HG03521 (cell line): ENCODE data around the gene TOMM5.

ENCODE experiments used
- ATAC-seq: cut with Tn5 transposase; IDR thresholded peaks from one replicate; pipeline ENCODE4 v1.9.1; 2021; ENCODE audit warnings: mild to moderate bottlenecking, moderate library complexity; ENCODE audit not compliant: unreplicated experiment

The TOMM5 gene

GRCh38 chr9:37592108-37592951 lies at the start of gene TOMM5:
TOMM5 (minus strand) TSS chr9:37592597; CDS start chr9:37592532, 65 bp downstream.
- ATAC-seq: peak; percentile 84

GRCh38 chr9:37641331-37641730 lies 48.9 kb upstream of the TOMM5 start:
- ATAC-seq: no peak

GRCh38 chr9:37640246-37640645 lies 47.8 kb upstream of the TOMM5 start:
- ATAC-seq: no peak

GRCh38 chr9:37639841-37640240 lies 47.4 kb upstream of the TOMM5 start:
- no peak for ATAC-seq

GRCh38 chr9:37639109-37639762 lies 46.8 kb upstream of the TOMM5 start:
- no peak for ATAC-seq

GRCh38 chr9:37636511-37637448 lies 44.4 kb upstream of the TOMM5 start:
- no peak for ATAC-seq

GRCh38 chr9:37635808-37636207 lies 43.4 kb upstream of the TOMM5 start:
- no peak for ATAC-seq

- ATAC-seq: no peak
Observed at GRCh38 chr9:37632479-37632878, 40.1 kb upstream of the TOMM5 start.

- ATAC-seq: no peak
Observed at GRCh38 chr9:37626708-37627292, 34.4 kb upstream of the TOMM5 start.

GRCh38 chr9:37625758-37626147 lies 33.4 kb upstream of the TOMM5 start:
- no peak for ATAC-seq

- no peak for ATAC-seq
Observed at GRCh38 chr9:37625036-37625757, 32.8 kb upstream of the TOMM5 start.

GRCh38 chr9:37624073-37624472 lies 31.7 kb upstream of the TOMM5 start:
- ATAC-seq: no peak

GRCh38 chr9:37623267-37623666 lies 30.9 kb upstream of the TOMM5 start:
- ATAC-seq: no peak

GRCh38 chr9:37622462-37622861 lies 30.1 kb upstream of the TOMM5 start:
- no peak for ATAC-seq

- no peak for ATAC-seq
Observed at GRCh38 chr9:37621273-37622121, 29.1 kb upstream of the TOMM5 start.

- ATAC-seq: no peak
Observed at GRCh38 chr9:37620396-37620795, 28.0 kb upstream of the TOMM5 start.

GRCh38 chr9:37619806-37620205 lies 27.4 kb upstream of the TOMM5 start:
- ATAC-seq: no peak

GRCh38 chr9:37618817-37619216 lies 26.4 kb upstream of the TOMM5 start:
- ATAC-seq: no peak

- no peak for ATAC-seq
Observed at GRCh38 chr9:37617832-37618231, 25.4 kb upstream of the TOMM5 start.
